ENCODE results near the gene NSUN5. TPM values are rescaled to one million over a fixed set of nuclear protein-coding genes. Genes with fewer than 3 reads are reported as not detected.
"Not testable (repeated sequence)": the region's sequence is repeated elsewhere in the genome, so short reads cannot be mapped to it uniquely, and the experiment has no call there.

Gene NSUN5
- total RNA-seq, 1 experiment from 2014 or later: 7.5 TPM

GRCh38 chr7:73267813-73268212 lies 40.8 kb downstream of the NSUN5 start:
- DNase-seq; H3K4me3 ChIP-seq; H3K9me3 ChIP-seq (replicated peaks); H3K27ac ChIP-seq; H3K4me1 ChIP-seq; H3K27me3 ChIP-seq; H3K36me3 ChIP-seq: not testable (repeated sequence)

DNA sequence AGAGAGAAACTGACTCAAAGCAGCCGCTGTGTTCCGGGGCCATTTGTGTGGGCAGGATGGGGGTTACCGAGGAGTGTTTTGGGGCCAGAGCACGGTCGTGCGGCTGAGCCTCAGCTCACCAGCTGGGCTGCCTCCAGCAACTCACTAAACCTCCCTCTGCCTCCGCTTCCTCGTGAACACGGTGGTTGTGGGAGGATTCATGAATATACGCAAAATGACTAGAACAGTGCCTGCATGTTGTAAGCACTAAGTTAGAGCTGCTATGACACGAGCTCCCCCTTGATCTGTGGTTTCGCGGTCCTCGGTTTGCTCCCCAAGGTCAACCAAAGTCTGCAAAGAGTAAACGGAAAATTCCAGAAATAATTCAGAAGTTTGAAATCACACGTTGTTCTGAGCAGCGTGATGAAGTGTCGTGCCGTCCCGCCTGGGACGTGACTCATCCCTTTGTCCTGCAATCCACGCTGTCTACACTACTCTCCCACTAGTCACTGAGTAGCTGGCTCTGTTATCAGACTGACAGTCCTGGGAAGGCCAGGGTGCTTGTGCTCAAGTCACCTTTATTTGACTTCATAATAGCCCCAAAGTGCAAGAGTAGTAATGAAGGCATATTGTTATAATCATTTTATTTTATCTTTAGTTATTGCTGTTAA lies 41.8 kb downstream of the NSUN5 start:
- not testable (repeated sequence) for H3K27me3 ChIP-seq; H3K27ac ChIP-seq; DNase-seq; H3K9me3 ChIP-seq (replicated peaks); H3K4me3 ChIP-seq; H3K36me3 ChIP-seq; H3K4me1 ChIP-seq

DNA sequence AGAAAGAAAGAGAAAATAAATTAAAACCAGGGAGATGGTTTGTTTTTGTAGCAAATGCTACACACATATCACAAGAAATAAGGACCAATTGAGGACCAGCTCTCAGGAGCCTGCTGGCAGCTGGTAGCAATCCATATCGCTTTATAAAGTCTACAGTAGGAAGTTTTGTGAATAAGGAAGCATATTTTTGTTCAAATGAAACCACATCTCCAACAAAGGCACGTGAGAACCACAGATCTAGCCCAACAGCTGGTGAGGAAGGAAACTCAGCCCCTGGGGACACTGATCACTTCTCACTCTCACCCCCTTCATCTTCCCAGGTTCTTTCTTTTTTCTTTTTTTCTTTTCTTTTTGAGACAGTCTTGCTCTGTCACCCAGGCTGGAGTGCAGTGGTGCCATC lies 46.2 kb downstream of the NSUN5 start:
- H3K36me3 ChIP-seq; H3K9me3 ChIP-seq (replicated peaks); H3K27ac ChIP-seq; H3K27me3 ChIP-seq; H3K4me1 ChIP-seq; H3K4me3 ChIP-seq: not testable (repeated sequence)
- DNase-seq: peak in 1 of 2 experiments; percentile 3

Other genes with a start within 250 kb of the NSUN5 start
- not detected in 2 replicates for gene SPDYE9, start 222.8 kb downstream of the NSUN5 start, total RNA-seq (2014; rRNA removed; shearing (Covaris generic))
- not detected in 2 replicates for gene TRIM50, start 19.3 kb upstream of the NSUN5 start, total RNA-seq (2014; rRNA removed; shearing (Covaris generic))
- gene FKBP6, start 19.3 kb upstream of the NSUN5 start, total RNA-seq (2014; rRNA removed; shearing (Covaris generic)): not detected in 2 replicates
- not detected in 2 replicates for gene FZD9, start 125.0 kb upstream of the NSUN5 start, total RNA-seq (2014; rRNA removed; shearing (Covaris generic))
- gene BAZ1B, start 213.5 kb upstream of the NSUN5 start, total RNA-seq (2014; rRNA removed; shearing (Covaris generic)): 128 and 139 TPM in 2 replicates
- gene BCL7B, start 248.9 kb upstream of the NSUN5 start, total RNA-seq (2014; rRNA removed; shearing (Covaris generic)): 38.8 and 39.7 TPM in 2 replicates